ENCODE measurements around the gene ELL. TPM values are rescaled to one million over a fixed set of nuclear protein-coding genes. Genes with fewer than 3 reads are reported as not detected.
A peak's percentile ranks its signal among the peaks of the same experiment; 100 is the strongest.

Gene ELL
- total and polyA plus RNA-seq, 2 experiments from 2014 or later = 16.4 to 24.2 TPM

DNA sequence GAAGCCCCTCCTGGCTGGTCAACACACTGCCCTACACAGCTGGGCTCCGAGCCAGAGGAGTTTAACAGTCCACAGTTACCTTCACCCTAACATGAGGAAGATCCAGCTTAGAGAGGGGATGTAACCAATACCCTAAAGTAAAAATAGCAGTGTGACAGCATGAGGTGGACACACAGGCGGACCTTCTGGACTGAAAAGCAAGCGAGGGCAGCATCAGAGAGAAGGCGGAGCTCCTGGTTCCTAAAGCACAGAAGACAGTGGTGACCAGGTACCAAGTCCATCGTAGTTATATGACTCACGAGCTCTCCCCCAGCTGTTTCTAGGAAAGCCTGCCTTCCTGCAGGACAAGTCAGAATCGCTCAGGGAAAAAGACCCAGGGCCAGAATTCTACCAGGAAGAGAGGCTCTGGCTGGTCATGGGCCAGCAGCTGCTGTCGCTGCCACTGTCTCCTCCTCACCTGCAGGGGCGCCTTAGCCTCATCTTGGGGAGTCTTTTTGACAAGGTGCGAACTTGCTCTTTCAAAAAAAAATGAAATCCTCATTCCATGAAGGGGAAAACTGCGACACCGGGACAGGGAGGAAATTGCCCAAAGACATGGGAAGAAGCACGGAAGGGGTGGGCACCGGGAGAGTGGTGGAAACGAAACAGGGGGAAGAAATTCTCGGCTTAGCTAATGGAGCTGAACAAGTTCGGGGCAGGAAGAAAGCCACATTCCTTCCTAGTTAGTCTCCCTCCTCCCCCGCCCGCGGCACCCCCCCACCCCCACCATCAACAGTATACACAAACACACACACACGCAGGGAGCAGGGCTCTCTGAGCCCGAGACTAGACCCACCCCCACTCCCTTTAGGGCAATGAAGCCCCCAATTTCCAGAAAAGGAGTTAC is 1.7 kb downstream of the ELL start:
- Histone ChIP-seq H3K4me3 (peak overlapping the region; percentile 90), H3K27ac (peak overlapping the region; percentile 98), H4K20me1 (ENCODE audit: insufficient read depth) (0 out of 2 replicates have a peak, but pooled peaks cover 11% of the 10 kb centered on the region), H3K79me2 (ENCODE audit: insufficient read depth) (peaks cover 65% of the 10 kb centered on the region), H3K36me3 (ENCODE audit: low read depth) (no peaks in the 10 kb centered on the region), H3K9me3 (ENCODE audit: low read depth) (no peaks in the 10 kb centered on the region), H3K4me2 (ENCODE audit: unreplicated experiment) (peak overlapping the region; percentile 94), H3K9me2 (ENCODE audit: insufficient read depth) (no peaks in the 10 kb centered on the region), H3F3A (ENCODE audit: insufficient read depth) (peaks cover 25% of the 10 kb centered on the region; the same call in 1 of the 2 replicates), H2AFZ (peak overlapping the region; percentile 64), H3K27me3 (replicated peaks; ENCODE audit: insufficient read depth) (no peaks in the 10 kb centered on the region), H3K9ac (peak overlapping the region; percentile 98), H3K4me1 (ENCODE audit: insufficient read depth) (peaks cover 18% of the 10 kb centered on the region)
- in situ Hi-C loops (cut with MboI) = no loop called here
- DNase-seq = peak; percentile 89
- WGBS, 2 experiments (ENCODE audit: low coverage in 1 of 2, low lambda C conversion rate in 2 of 2, missing lambda C conversion rate in 2 of 2) = 6% methylated on average over 18 to 22 of the region's 22 CpGs
- TF ChIP-seq EZH2 (IDR thresholded peaks at IDR 0.05; ENCODE audit: insufficient read depth, poor library complexity, severe bottlenecking) (no peak), EZH2phosphoT487 (IDR thresholded peaks at IDR 0.05; ENCODE audit: insufficient read depth, low read depth) (no peak)

DNA sequence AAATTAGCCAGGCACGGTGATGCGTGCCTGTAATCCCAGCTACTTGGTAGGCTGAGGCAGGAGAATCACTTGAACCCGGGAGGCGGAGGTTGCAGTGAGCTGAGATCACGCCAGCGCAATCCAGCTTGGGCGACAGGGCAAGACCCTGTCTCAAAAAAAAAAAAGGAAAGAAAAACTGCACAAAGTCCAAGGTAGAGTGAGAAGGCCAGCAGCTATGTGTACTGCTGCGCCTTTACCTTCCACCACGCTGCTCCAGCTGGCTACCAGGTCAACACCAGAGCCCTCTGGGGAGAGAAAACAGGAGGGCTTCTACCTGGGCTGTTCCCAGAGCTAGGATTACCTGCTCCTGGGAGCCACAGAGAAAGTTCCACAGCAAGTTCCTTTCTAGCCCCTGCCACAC is 3.2 kb downstream of the ELL start:
- H3K4me3 ChIP-seq = no peak overlapping the region
- 0 out of 2 replicates have a peak overlapping the region, but pooled peaks have one; percentile 98 for H3K9ac ChIP-seq
- DNase-seq = no peak
- H3K79me2 ChIP-seq (ENCODE audit: insufficient read depth) = peaks cover 80% of the 10 kb centered on the region
- no peaks in the 10 kb centered on the region for H3K27me3 ChIP-seq (replicated peaks; ENCODE audit: insufficient read depth)
- H3K4me2 ChIP-seq (ENCODE audit: unreplicated experiment) = no peak overlapping the region
- in situ Hi-C loops (cut with MboI) = no loop called here
- peak overlapping the region; percentile 98 for H3K27ac ChIP-seq
- peaks cover 25% of the 10 kb centered on the region; the same call in 1 of the 2 replicates for H3F3A ChIP-seq (ENCODE audit: insufficient read depth)
- H3K9me2 ChIP-seq (ENCODE audit: insufficient read depth) = no peaks in the 10 kb centered on the region
- no peaks in the 10 kb centered on the region for H3K9me3 ChIP-seq (ENCODE audit: low read depth)
- H4K20me1 ChIP-seq (ENCODE audit: insufficient read depth) = 0 out of 2 replicates have a peak, but pooled peaks cover 11% of the 10 kb centered on the region
- H3K36me3 ChIP-seq (ENCODE audit: low read depth) = no peaks in the 10 kb centered on the region
- no peak for TF ChIP-seq EZH2phosphoT487 (IDR thresholded peaks at IDR 0.05; ENCODE audit: insufficient read depth, low read depth)
- TF ChIP-seq EZH2 (IDR thresholded peaks at IDR 0.05; ENCODE audit: insufficient read depth, poor library complexity, severe bottlenecking) = no peak
- 95% methylated on average over 8 to 9 of the region's 9 CpGs for WGBS, 2 experiments (ENCODE audit: low coverage in 1 of 2, low lambda C conversion rate in 2 of 2, missing lambda C conversion rate in 2 of 2)
- peaks cover 33% of the 10 kb centered on the region for H3K4me1 ChIP-seq (ENCODE audit: insufficient read depth)
- no peak overlapping the region for H2AFZ ChIP-seq

DNA sequence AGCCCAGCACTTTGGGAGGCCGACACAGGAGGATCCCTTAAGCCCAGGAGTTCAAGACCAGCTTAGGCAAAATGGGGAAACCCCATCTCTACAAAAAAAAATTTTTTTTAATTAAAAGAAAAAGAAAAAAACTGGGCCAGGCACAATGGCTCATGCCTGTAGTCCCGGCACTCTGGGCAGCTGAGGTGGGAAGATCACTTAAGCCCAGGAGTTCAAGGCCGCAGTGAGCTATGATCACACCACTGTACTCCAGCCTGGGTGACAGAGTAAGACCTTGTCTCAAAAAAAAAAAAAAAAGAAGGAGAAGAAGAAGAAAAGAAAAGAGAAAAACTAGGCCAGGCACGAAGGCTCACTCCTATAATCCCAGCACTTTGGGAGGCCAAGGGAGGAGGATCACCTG is 4.3 kb downstream of the ELL start:
- Histone ChIP-seq H3K36me3 (ENCODE audit: low read depth) (no peaks in the 10 kb centered on the region), H3K4me2 (ENCODE audit: unreplicated experiment) (no peak overlapping the region), H3K4me1 (ENCODE audit: insufficient read depth) (peaks cover 40% of the 10 kb centered on the region), H3K79me2 (ENCODE audit: insufficient read depth) (peaks cover 91% of the 10 kb centered on the region), H4K20me1 (ENCODE audit: insufficient read depth) (peaks cover 19% of the 10 kb centered on the region; the same call in 1 of the 2 replicates), H3F3A (ENCODE audit: insufficient read depth) (peaks cover 25% of the 10 kb centered on the region; the same call in 1 of the 2 replicates), H3K27me3 (replicated peaks; ENCODE audit: insufficient read depth) (no peaks in the 10 kb centered on the region), H3K9ac (no peak overlapping the region), H3K4me3 (no peak overlapping the region), H2AFZ (no peak overlapping the region), H3K27ac (peak overlapping the region; percentile 8; the same call in 1 of the 2 replicates), H3K9me2 (ENCODE audit: insufficient read depth) (no peaks in the 10 kb centered on the region), H3K9me3 (ENCODE audit: low read depth) (no peaks in the 10 kb centered on the region)
- 96 to 98% methylated on average over 4 of the region's 4 CpGs for WGBS, 2 experiments (ENCODE audit: low coverage in 1 of 2, low lambda C conversion rate in 2 of 2, missing lambda C conversion rate in 2 of 2)
- TF ChIP-seq EZH2phosphoT487 (IDR thresholded peaks at IDR 0.05; ENCODE audit: insufficient read depth, low read depth) = no peak
- TF ChIP-seq EZH2 (IDR thresholded peaks at IDR 0.05; ENCODE audit: insufficient read depth, poor library complexity, severe bottlenecking) = no peak
- in situ Hi-C loops (cut with MboI) = no loop called here
- no peak for DNase-seq

DNA sequence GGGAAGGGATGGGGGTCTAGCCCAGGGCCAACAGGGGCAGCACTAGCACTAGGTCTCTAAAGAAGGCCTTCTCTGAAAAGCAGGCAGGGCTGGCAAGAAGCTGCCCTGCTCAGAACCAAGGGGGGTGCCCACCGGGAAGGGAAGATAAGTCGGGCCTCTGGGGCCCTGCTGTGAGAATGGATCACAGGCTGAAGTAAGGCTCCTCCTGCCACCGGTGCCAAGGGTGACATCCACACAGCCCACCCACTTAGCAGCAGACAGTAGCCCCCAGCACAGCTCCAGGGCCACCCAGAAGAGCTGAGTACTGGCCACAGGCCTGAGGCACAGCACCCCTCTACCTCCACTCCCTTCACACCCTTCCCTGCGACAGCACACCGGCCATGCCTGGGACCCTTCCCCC is 5.9 kb downstream of the ELL start:
- peaks cover 40% of the 10 kb centered on the region for H3K4me1 ChIP-seq (ENCODE audit: insufficient read depth)
- H3K4me2 ChIP-seq (ENCODE audit: unreplicated experiment) = no peak overlapping the region
- H3K4me3 ChIP-seq = no peak overlapping the region
- no peak for TF ChIP-seq EZH2phosphoT487 (IDR thresholded peaks at IDR 0.05; ENCODE audit: insufficient read depth, low read depth)
- TF ChIP-seq EZH2 (IDR thresholded peaks at IDR 0.05; ENCODE audit: insufficient read depth, poor library complexity, severe bottlenecking) = no peak
- 66 to 73% methylated on average over 5 of the region's 5 CpGs for WGBS, 2 experiments (ENCODE audit: low coverage in 1 of 2, low lambda C conversion rate in 2 of 2, missing lambda C conversion rate in 2 of 2)
- H3K36me3 ChIP-seq (ENCODE audit: low read depth) = no peaks in the 10 kb centered on the region
- no peak overlapping the region for H3K27ac ChIP-seq
- H3K9me2 ChIP-seq (ENCODE audit: insufficient read depth) = no peaks in the 10 kb centered on the region
- H4K20me1 ChIP-seq (ENCODE audit: insufficient read depth) = peaks cover 32% of the 10 kb centered on the region; the same call in 1 of the 2 replicates
- in situ Hi-C loops (cut with MboI) = no loop called here
- no peaks in the 10 kb centered on the region for H3K27me3 ChIP-seq (replicated peaks; ENCODE audit: insufficient read depth)
- H2AFZ ChIP-seq = no peak overlapping the region
- H3K79me2 ChIP-seq (ENCODE audit: insufficient read depth) = peaks cover 98% of the 10 kb centered on the region
- H3K9ac ChIP-seq = no peak overlapping the region
- H3K9me3 ChIP-seq (ENCODE audit: low read depth) = no peaks in the 10 kb centered on the region
- DNase-seq = no peak
- peaks cover 25% of the 10 kb centered on the region; the same call in 1 of the 2 replicates for H3F3A ChIP-seq (ENCODE audit: insufficient read depth)

Data from GM23248 (cell line).